DND-41 (cell line): ENCODE data around the gene CREBBP.

Source experiments
- ATAC-seq: fragments of 200-7000 bp; cut with Tn5 transposase; 3 replicates; pipeline ENCODE4 v1.9.1; 2021; ENCODE audit warnings: low read depth; ENCODE audit not compliant: insufficient read depth
- DNase-seq: peaks from one replicate; pipeline ENCODE4 v3.0.0-alpha.2; 2020
- H2AFZ ChIP-seq: 2 replicates; pipeline ENCODE4 v1.6.0; 2012; ENCODE audit warnings: low read depth, low read length
- H3K27ac ChIP-seq: 2 replicates; pipeline ENCODE4 v1.5.1; 2012; ENCODE audit warnings: low read length, inconsistent platforms
- H3K27me3 ChIP-seq: fragments of 200-600 bp; sonication (generic); 2 replicates; pipeline ENCODE4 v1.6.0; 2012; ENCODE audit warnings: low read length, mild to moderate bottlenecking, inconsistent platforms; ENCODE audit not compliant: insufficient read depth, poor library complexity
- H3K36me3 ChIP-seq: 2 replicates; pipeline ENCODE4 v1.5.1; 2012; ENCODE audit warnings: low read length, inconsistent platforms; ENCODE audit not compliant: insufficient read depth
- H3K4me1 ChIP-seq: 2 replicates; pipeline ENCODE4 v1.5.1; 2012; ENCODE audit warnings: mild to moderate bottlenecking, low read length; ENCODE audit not compliant: insufficient read depth
- H3K4me2 ChIP-seq: 2 replicates; pipeline ENCODE4 v1.6.0; 2012; ENCODE audit warnings: mild to moderate bottlenecking, moderate library complexity, low read length, inconsistent platforms; ENCODE audit not compliant: insufficient read depth
- H3K4me3 ChIP-seq, 2 experiments: fragments of 200-600 bp in 1 of 2; shearing (Covaris generic) in 1 of 2; 2 replicates each; pipeline ENCODE4 v1.5.1; 2012 to 2016; ENCODE audit warnings: inconsistent platforms in 2 of 2, low read length in 2 of 2, mild to moderate bottlenecking in 2 of 2, low read depth in 1 of 2, moderate library complexity in 1 of 2
- H3K79me2 ChIP-seq: 2 replicates; pipeline ENCODE4 v1.6.0; 2012; ENCODE audit warnings: low read length, inconsistent platforms; ENCODE audit not compliant: insufficient read depth
- H3K9ac ChIP-seq: 2 replicates; pipeline ENCODE4 v1.6.0; 2012; ENCODE audit warnings: low read depth, mild to moderate bottlenecking, inconsistent platforms, low read length, moderate library complexity
- H3K9me3 ChIP-seq: 2 replicates; pipeline ENCODE4 v1.5.1; 2012; ENCODE audit warnings: low read length, moderate library complexity, mild to moderate bottlenecking, inconsistent platforms; ENCODE audit not compliant: insufficient read depth, severe bottlenecking
- H4K20me1 ChIP-seq: 2 replicates; pipeline ENCODE4 v1.6.0; 2012; ENCODE audit warnings: low read length; ENCODE audit not compliant: insufficient read depth
- EZH2 ChIP-seq: IDR thresholded peaks from 3 replicates; pipeline ENCODE4 v1.6.1; 2012; ENCODE audit warnings: borderline replicate concordance, low read depth, mild to moderate bottlenecking, moderate library complexity, low read length, inconsistent platforms; ENCODE audit not compliant: severe bottlenecking
- TF ChIP-seq, protein P1 (sequence below): IDR thresholded peaks from 2 replicates; pipeline ENCODE4 v1.5.1; 2012; ENCODE audit warnings: borderline replicate concordance, low read length, moderate library complexity, mild to moderate bottlenecking; ENCODE audit not compliant: poor library complexity, severe bottlenecking; ENCODE audit errors: extremely low read depth

CREBBP gene

DNA sequence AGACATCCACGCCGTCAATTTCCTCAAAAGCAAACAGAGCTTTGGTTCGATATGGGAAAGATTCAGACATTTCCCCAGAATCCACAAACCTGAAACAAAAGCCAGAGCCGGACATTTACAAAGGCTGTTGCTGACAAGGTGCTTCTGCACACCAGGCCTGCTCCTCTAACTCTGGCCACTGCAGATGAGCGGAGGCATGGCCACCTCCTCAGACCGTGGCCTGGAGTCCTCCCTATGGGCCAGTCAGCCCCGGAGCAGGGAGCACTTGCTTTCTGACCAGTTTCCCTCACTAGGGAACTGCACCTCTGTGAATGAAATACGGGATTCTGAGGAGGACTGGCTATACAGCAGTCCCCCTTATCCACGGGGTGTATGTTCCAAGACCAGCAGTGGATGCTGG, 140.9 kb downstream of the CREBBP start:
- Histone ChIP-seq H2AFZ (no peak overlapping the region), H3K4me2 (no peak overlapping the region), H3K79me2 (no peaks in the 10 kb centered on the region), H3K27me3 (no peaks in the 10 kb centered on the region), H3K27ac (no peak overlapping the region), H4K20me1 (peaks cover 18% of the 10 kb centered on the region), H3K9ac (no peak overlapping the region), H3K9me3 (no peaks in the 10 kb centered on the region), H3K36me3 (peaks cover 93% of the 10 kb centered on the region), H3K4me3 (no peak overlapping the region), H3K4me1 (no peaks in the 10 kb centered on the region)
- TF ChIP-seq EZH2, result no peak
- TF ChIP-seq, protein P1, sequence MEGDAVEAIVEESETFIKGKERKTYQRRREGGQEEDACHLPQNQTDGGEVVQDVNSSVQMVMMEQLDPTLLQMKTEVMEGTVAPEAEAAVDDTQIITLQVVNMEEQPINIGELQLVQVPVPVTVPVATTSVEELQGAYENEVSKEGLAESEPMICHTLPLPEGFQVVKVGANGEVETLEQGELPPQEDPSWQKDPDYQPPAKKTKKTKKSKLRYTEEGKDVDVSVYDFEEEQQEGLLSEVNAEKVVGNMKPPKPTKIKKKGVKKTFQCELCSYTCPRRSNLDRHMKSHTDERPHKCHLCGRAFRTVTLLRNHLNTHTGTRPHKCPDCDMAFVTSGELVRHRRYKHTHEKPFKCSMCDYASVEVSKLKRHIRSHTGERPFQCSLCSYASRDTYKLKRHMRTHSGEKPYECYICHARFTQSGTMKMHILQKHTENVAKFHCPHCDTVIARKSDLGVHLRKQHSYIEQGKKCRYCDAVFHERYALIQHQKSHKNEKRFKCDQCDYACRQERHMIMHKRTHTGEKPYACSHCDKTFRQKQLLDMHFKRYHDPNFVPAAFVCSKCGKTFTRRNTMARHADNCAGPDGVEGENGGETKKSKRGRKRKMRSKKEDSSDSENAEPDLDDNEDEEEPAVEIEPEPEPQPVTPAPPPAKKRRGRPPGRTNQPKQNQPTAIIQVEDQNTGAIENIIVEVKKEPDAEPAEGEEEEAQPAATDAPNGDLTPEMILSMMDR, result no peak
- DNase-seq (no peak), ATAC-seq (no peak)

DNA sequence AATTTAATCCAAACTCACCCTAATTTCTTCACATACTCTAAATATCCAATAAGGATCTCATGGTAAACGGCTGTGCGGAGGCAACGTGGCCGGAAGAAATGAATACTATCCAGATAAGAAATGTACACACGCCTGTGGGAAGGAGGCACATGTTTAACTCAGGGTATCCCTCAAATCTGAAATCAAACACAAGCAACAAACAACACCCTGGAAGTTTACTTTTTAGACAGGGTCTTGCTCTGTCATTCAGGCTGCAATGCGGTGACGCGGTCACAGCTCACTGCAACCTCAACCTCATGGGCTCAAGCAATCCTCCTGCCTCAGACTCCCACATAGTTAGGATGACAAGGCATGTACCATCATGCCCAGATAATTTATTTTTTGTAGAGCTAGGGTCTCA, 142.0 kb downstream of the CREBBP start:
- H4K20me1 ChIP-seq, result peaks cover 18% of the 10 kb centered on the region
- no peak overlapping the region for H3K4me3 ChIP-seq
- H3K36me3 ChIP-seq, result peaks cover 92% of the 10 kb centered on the region
- H3K9ac ChIP-seq, result no peak overlapping the region
- no peaks in the 10 kb centered on the region for H3K4me1 ChIP-seq
- H3K79me2 ChIP-seq, result no peaks in the 10 kb centered on the region
- ATAC-seq (no peak), DNase-seq (no peak)
- H3K27me3 ChIP-seq, result no peaks in the 10 kb centered on the region
- no peak overlapping the region for H3K27ac ChIP-seq
- no peaks in the 10 kb centered on the region for H3K9me3 ChIP-seq
- no peak overlapping the region for H3K4me2 ChIP-seq
- TF ChIP-seq, protein P1, result no peak
- TF ChIP-seq EZH2, result no peak
- no peak overlapping the region for H2AFZ ChIP-seq

DNA sequence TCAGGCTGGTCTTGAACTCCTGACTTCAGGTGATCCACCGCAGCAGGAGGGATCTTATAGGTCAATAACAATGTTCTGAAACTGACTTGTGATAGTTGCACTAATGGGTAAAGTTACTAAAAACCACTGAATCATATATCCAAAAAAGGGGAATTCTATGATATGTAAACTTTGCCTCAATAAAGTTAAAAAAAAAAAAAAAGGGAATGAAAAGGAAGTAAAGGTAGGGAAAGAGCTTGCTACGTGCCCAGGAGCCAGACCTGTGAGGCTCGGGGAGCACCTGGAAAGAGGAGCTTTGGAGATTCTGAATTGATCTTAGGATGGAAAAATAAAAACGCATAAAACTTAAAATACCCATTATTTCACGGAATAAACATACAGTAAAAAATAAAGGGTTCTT, 142.4 kb downstream of the CREBBP start:
- no peaks in the 10 kb centered on the region for H3K79me2 ChIP-seq
- TF ChIP-seq, protein P1, result no peak
- TF ChIP-seq EZH2, result no peak
- no peaks in the 10 kb centered on the region for H3K9me3 ChIP-seq
- no peak overlapping the region for H3K4me3 ChIP-seq
- peaks cover 92% of the 10 kb centered on the region for H3K36me3 ChIP-seq
- H2AFZ ChIP-seq, result no peak overlapping the region
- no peak overlapping the region for H3K27ac ChIP-seq
- no peak overlapping the region for H3K4me2 ChIP-seq
- H3K27me3 ChIP-seq, result no peaks in the 10 kb centered on the region
- no peak for DNase-seq
- H4K20me1 ChIP-seq, result peaks cover 20% of the 10 kb centered on the region
- H3K9ac ChIP-seq, result no peak overlapping the region
- no peaks in the 10 kb centered on the region for H3K4me1 ChIP-seq
- ATAC-seq, result no peak

GRCh38 chr16:3737181-3737580, 143.3 kb downstream of the CREBBP start:
- no peaks in the 10 kb centered on the region for H3K4me1 ChIP-seq
- peaks cover 20% of the 10 kb centered on the region for H4K20me1 ChIP-seq
- no peaks in the 10 kb centered on the region for H3K79me2 ChIP-seq
- no peak overlapping the region for H2AFZ ChIP-seq
- TF ChIP-seq EZH2, result no peak
- TF ChIP-seq, protein P1, result no peak
- DNase-seq (no peak), ATAC-seq (no peak)
- no peaks in the 10 kb centered on the region for H3K27me3 ChIP-seq
- H3K4me3 ChIP-seq, result no peak overlapping the region
- no peak overlapping the region for H3K27ac ChIP-seq
- no peak overlapping the region for H3K4me2 ChIP-seq
- no peaks in the 10 kb centered on the region for H3K9me3 ChIP-seq
- H3K9ac ChIP-seq, result no peak overlapping the region
- peaks cover 90% of the 10 kb centered on the region for H3K36me3 ChIP-seq
